ENCODE measurements around the gene LECT2. TPM values are rescaled to one million over a fixed set of nuclear protein-coding genes. Genes with fewer than 3 reads are reported as not detected.
A peak's percentile ranks its signal among the peaks of the same experiment; 100 is the strongest.

Gene LECT2
- total RNA-seq, 1 donor from 2014 or later = not detected

- FAIRE-seq = no peak
- DNase-seq (ENCODE audit: low read depth) = no peak
Measured at GRCh38 chr5:135950611-135951010, 4.2 kb downstream of the LECT2 start.

GRCh38 chr5:135944967-135945560, 9.7 kb downstream of the LECT2 start:
- H3K27me3 ChIP-seq (ENCODE audit: control insufficient read depth, insufficient read depth, low read length) = peaks cover 3% of the 10 kb centered on the region
- H3K4me3 ChIP-seq (ENCODE audit: low read depth, low read length) = no peak overlapping the region
- H3K36me3 ChIP-seq (ENCODE audit: control insufficient read depth, insufficient read depth, low read length) = no peaks in the 10 kb centered on the region
- FAIRE-seq = no peak
- TF ChIP-seq, protein P1, sequence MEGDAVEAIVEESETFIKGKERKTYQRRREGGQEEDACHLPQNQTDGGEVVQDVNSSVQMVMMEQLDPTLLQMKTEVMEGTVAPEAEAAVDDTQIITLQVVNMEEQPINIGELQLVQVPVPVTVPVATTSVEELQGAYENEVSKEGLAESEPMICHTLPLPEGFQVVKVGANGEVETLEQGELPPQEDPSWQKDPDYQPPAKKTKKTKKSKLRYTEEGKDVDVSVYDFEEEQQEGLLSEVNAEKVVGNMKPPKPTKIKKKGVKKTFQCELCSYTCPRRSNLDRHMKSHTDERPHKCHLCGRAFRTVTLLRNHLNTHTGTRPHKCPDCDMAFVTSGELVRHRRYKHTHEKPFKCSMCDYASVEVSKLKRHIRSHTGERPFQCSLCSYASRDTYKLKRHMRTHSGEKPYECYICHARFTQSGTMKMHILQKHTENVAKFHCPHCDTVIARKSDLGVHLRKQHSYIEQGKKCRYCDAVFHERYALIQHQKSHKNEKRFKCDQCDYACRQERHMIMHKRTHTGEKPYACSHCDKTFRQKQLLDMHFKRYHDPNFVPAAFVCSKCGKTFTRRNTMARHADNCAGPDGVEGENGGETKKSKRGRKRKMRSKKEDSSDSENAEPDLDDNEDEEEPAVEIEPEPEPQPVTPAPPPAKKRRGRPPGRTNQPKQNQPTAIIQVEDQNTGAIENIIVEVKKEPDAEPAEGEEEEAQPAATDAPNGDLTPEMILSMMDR (IDR thresholded peaks at IDR 0.05; ENCODE audit: insufficient read depth, low read length, severe bottlenecking) = peak; percentile 66
- peak; percentile 80 for DNase-seq (ENCODE audit: low read depth)

More at GRCh38 chr5:135950611-135951010, 4.2 kb downstream of the LECT2 start:
- no peak overlapping the region for H3K4me3 ChIP-seq (ENCODE audit: low read depth, low read length)
- H3K27me3 ChIP-seq (ENCODE audit: control insufficient read depth, insufficient read depth, low read length) = no peaks in the 10 kb centered on the region
- TF ChIP-seq, protein P1 (IDR thresholded peaks at IDR 0.05; ENCODE audit: insufficient read depth, low read length, severe bottlenecking) = no peak
- H3K36me3 ChIP-seq (ENCODE audit: control insufficient read depth, insufficient read depth, low read length) = no peaks in the 10 kb centered on the region

- H3K4me3 ChIP-seq (ENCODE audit: low read depth, low read length) = no peak overlapping the region
- H3K27me3 ChIP-seq (ENCODE audit: control insufficient read depth, insufficient read depth, low read length) = peaks cover 3% of the 10 kb centered on the region
- no peak for DNase-seq (ENCODE audit: low read depth)
- no peaks in the 10 kb centered on the region for H3K36me3 ChIP-seq (ENCODE audit: control insufficient read depth, insufficient read depth, low read length)
- TF ChIP-seq, protein P1 (IDR thresholded peaks at IDR 0.05; ENCODE audit: insufficient read depth, low read length, severe bottlenecking) = no peak
- no peak for FAIRE-seq
Measured at GRCh38 chr5:135944564-135944963, 10.2 kb downstream of the LECT2 start.

DNA sequence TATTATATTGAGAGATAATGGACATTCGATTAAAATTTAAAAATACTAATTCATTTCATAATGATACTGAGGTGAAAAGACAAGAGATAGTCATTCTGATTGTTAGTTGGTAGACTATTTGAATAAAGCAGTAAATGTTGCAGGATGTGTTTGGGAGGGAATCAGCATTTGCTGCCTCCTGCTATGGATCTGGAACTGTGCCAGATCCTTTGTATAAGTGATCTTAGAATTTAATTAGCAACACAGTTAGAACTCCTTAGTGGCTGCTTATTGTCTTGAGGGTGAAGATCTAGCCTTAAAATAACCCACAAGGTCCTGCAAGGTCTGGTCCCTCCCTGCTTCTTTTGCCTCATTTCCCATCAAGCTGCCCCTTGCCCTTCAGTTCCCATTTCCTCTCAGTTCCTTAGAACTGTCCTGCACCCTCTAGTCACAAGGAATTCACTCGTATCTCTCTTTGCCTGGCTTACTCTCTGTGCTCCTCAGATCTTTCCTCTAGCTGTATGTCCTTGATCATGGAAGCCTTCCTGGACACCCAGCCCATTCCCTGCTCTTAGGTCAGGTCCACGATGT, 12.5 kb downstream of the LECT2 start:
- DNase-seq (ENCODE audit: low read depth) = no peak
- TF ChIP-seq, protein P1 (IDR thresholded peaks at IDR 0.05; ENCODE audit: insufficient read depth, low read length, severe bottlenecking) = no peak
- Histone ChIP-seq H3K4me3 (ENCODE audit: low read depth, low read length) (no peak overlapping the region), H3K27me3 (ENCODE audit: control insufficient read depth, insufficient read depth, low read length) (peaks cover 5% of the 10 kb centered on the region), H3K36me3 (ENCODE audit: control insufficient read depth, insufficient read depth, low read length) (no peaks in the 10 kb centered on the region)
- FAIRE-seq = no peak

DNA sequence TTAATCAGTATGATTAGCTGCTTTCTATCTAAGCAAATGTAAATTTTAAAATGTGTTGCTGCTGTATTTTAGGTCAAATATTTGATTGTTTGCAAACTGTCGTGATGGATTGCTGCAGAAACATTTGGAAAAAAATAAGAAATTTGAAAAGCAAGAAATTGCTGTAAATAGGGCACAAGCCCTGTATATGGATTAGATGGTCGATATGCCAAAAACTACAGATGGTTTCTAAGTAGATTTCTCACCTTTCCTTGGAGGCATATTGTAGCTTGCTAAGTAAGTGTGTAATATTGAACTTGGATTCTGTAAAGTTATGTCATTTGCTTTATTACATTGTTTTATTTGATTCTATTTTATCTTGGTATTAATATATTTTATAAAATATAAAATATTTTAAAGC, 13.1 kb downstream of the LECT2 start:
- no peak for DNase-seq (ENCODE audit: low read depth)
- TF ChIP-seq, protein P1 (IDR thresholded peaks at IDR 0.05; ENCODE audit: insufficient read depth, low read length, severe bottlenecking) = no peak
- H3K27me3 ChIP-seq (ENCODE audit: control insufficient read depth, insufficient read depth, low read length) = peaks cover 5% of the 10 kb centered on the region
- H3K36me3 ChIP-seq (ENCODE audit: control insufficient read depth, insufficient read depth, low read length) = no peaks in the 10 kb centered on the region
- FAIRE-seq = no peak
- H3K4me3 ChIP-seq (ENCODE audit: low read depth, low read length) = no peak overlapping the region

All from bronchial epithelial cell (primary cell).